Right lobe of liver (tissue), 6 donors: ENCODE measurements around the gene EMD. TPM values are rescaled to one million over a fixed set of nuclear protein-coding genes. Genes with fewer than 3 reads are reported as not detected.

Experiments used
- ATAC-seq, 4 donors: fragments of 200-7000 bp; cut with Tn5 transposase; one replicate each; pipeline ENCODE4 v1.9.1; 2020; ENCODE audit warnings: mild to moderate bottlenecking in 4 of 4, moderate library complexity in 4 of 4
- DNase-seq, 3 donors: peaks; one replicate each; pipeline ENCODE4 v3.0.0-alpha.2; 2020
- H3K27ac ChIP-seq, 3 donors: fragments of 200-600 bp; one replicate each; pipeline ENCODE4 v1.8.0; 2022
- H3K27me3 ChIP-seq, 2 donors: fragments of 200-600 bp; one replicate each; pipeline ENCODE4 v1.8.0; 2022
- H3K36me3 ChIP-seq, 4 donors: fragments of 200-600 bp; sonication (generic) in 1 of 4; one replicate each; pipeline versions ENCODE4 v1.5.1 to v1.8.0; 2017 to 2022; ENCODE audit warnings: control low read depth in 1 of 4
- H3K4me1 ChIP-seq, 4 donors: fragments of 200-600 bp; sonication (generic) in 1 of 4; one replicate each; pipeline versions ENCODE4 v1.5.1 to v1.8.0; 2017 to 2022; ENCODE audit warnings: control low read depth in 1 of 4
- H3K4me3 ChIP-seq, 3 donors: fragments of 200-600 bp; one replicate each; pipeline ENCODE4 v1.8.0; 2022
- H3K9me3 ChIP-seq, 4 donors: fragments of 200-600 bp; sonication (generic) in 1 of 4; one replicate each; pipeline versions ENCODE4 v1.5.1 to v1.8.0; 2017 to 2022; ENCODE audit warnings: control low read depth in 1 of 4
- POLR2A ChIP-seq: fragments of 450-650 bp; IDR thresholded peaks from one replicate; pipeline ENCODE4 v1.6.1; 2017; ENCODE audit warnings: antibody characterized with exemption, mild to moderate bottlenecking
- WGBS: methylation state at CpG from one replicate; pipeline ENCODE4 v1.1.6; 2018; ENCODE audit warnings: low coverage, low lambda C conversion rate; ENCODE audit not compliant: insufficient coverage; ENCODE audit errors: missing lambda C conversion rate; 5-methylcytosine and 5-hydroxymethylcytosine counted together
- intact Hi-C, 2 donors: fragments of 100-400 bp; cut with DNase I; formaldehyde crosslinking; loops; one replicate each; pipeline versions ENCODE4 v1.11.2 to v1.14.1; 2022
- total RNA-seq, 6 experiments: library from RNA; depleted of rRNA in 2 of 6; stranded (reverse); fragments of >200 nt in 2 of 6; fragmentation: NEBNext Ultra II Directional in 3 of 6; extraction: Animal tissue kit (Norgen Biotek cat#: 25700) in 3 of 6; gene quantifications; one replicate each; pipeline versions ENCODE4 v1.1.0 to v1.2.4, GENCODE V29; 2016 to 2023
- TF ChIP-seq, protein P1 (sequence below), 4 donors: fragments of 200-600 bp in 3 of 4; fragments of 450-650 bp in 1 of 4; IDR thresholded peaks; one replicate each; pipeline versions ENCODE4 v1.5.1 to v1.8.0; 2016 to 2022; ENCODE audit warnings: antibody characterized with exemption in 4 of 4, mild to moderate bottlenecking in 2 of 4
- donor health status: DM: no; HTN: yes; CAD: no.
- donor health status: DM: no; HTN: no; CAD: no.
- donor health status: DM: no; HTN: no; CAD: no.
- donor health status: DM: no; HTN: yes; CAD: no.
- donor health status: DM: no; HTN: yes; CAD: no.

The EMD gene
- total RNA-seq, 6 experiments from 2014 or later = 19.8 to 28.8 (median 24.2) TPM

DNA sequence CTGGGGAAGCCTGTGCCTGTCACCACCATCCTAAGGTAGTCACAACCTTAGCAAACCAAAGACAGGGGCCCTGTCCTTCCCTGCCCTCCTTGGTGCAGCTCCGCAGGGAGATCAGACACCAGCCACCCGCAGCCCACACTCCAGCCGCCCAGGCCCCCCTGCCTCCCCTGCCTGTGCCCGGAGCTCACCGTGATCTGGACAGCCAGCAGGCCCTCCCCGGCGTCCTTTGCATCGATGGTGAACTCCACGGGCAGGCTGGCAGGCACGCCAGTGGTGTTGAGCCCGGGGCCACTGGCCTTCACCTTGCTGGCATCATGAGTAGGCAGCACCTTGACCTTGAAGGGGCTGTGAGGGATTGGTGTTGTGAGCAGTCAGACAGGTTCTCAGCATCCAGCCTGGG is 21.1 kb upstream of the EMD start:
- no peaks in the 10 kb centered on the region for H3K27me3 ChIP-seq
- ATAC-seq (no peak), DNase-seq (no peak)
- no peak overlapping the region for H3K4me3 ChIP-seq
- H3K9me3 ChIP-seq = no peaks in the 10 kb centered on the region
- intact Hi-C loops = no loop called here
- H3K4me1 ChIP-seq = peaks cover 0 to 5% (median 0%) of the 10 kb centered on the region in 4 donors
- TF ChIP-seq, protein P1, sequence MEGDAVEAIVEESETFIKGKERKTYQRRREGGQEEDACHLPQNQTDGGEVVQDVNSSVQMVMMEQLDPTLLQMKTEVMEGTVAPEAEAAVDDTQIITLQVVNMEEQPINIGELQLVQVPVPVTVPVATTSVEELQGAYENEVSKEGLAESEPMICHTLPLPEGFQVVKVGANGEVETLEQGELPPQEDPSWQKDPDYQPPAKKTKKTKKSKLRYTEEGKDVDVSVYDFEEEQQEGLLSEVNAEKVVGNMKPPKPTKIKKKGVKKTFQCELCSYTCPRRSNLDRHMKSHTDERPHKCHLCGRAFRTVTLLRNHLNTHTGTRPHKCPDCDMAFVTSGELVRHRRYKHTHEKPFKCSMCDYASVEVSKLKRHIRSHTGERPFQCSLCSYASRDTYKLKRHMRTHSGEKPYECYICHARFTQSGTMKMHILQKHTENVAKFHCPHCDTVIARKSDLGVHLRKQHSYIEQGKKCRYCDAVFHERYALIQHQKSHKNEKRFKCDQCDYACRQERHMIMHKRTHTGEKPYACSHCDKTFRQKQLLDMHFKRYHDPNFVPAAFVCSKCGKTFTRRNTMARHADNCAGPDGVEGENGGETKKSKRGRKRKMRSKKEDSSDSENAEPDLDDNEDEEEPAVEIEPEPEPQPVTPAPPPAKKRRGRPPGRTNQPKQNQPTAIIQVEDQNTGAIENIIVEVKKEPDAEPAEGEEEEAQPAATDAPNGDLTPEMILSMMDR (IDR thresholded peaks at IDR 0.05) = no peak
- H3K27ac ChIP-seq = peak overlapping the region in 1 of 3 donors; percentile 37
- no CpG with 5 or more reads among the region's 11 CpGs for WGBS
- peaks cover 0 to 3% (median 0%) of the 10 kb centered on the region in 4 donors for H3K36me3 ChIP-seq

GRCh38 chrX:154358829-154359228 is 20.3 kb upstream of the EMD start:
- peaks cover 0 to 5% (median 0%) of the 10 kb centered on the region in 4 donors for H3K4me1 ChIP-seq
- H3K9me3 ChIP-seq = no peaks in the 10 kb centered on the region
- H3K4me3 ChIP-seq = no peak overlapping the region
- WGBS = no CpG with 5 or more reads among the region's 6 CpGs
- H3K36me3 ChIP-seq = peaks cover 0 to 3% (median 0%) of the 10 kb centered on the region in 4 donors
- intact Hi-C loops = no loop called here
- ATAC-seq (peak; percentile 81 to 93 (median 84)), DNase-seq (peak; percentile 69 to 86 (median 84))
- H3K27me3 ChIP-seq = no peaks in the 10 kb centered on the region
- peak overlapping the region in 1 of 3 donors; percentile 37 for H3K27ac ChIP-seq
- TF ChIP-seq, protein P1 (IDR thresholded peaks at IDR 0.05) = no peak
- no peak for TF ChIP-seq POLR2A

DNA sequence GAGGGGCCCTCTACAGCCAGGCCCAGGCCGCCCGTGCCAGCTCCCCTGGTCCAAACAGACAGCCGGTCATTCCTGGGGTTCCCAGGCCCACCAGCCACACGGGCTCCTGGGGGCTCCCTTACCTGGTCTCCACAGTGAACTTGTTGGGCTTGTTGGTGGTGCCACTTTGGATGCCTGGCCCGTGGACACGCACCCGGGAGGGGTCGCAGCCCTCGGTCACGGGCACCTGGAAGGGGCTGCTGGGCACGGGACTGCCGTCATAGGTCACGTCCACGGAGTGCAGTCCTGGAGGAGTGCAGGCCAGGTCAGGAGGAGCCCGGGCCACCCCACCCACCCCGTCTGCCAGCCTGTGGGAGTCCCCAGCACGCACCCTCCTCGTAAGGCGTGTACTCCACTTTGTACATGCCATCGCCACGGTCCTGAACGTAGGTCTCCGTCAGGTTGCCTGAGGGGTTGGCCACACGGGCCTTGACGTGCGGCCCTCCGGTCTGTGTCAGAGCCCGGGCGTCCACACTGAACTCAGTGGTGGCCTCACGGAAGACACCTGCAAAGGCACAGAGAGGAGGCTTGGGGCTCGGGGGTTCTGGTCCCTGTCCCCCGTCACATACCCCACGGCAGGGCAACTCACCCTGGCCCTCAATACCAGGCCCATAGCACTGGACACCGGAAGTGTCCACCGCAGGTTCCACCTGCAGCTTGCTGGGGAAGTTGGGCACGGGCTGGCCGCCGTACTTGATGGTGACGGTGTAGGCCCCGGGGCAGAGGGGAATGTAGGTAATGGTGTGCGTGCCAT is 19.5 kb upstream of the EMD start:
- Histone ChIP-seq H3K27ac (peak overlapping the region in 1 of 3 donors; percentile 29), H3K4me1 (peaks cover 0 to 5% (median 0%) of the 10 kb centered on the region in 4 donors), H3K27me3 (no peaks in the 10 kb centered on the region), H3K9me3 (no peaks in the 10 kb centered on the region), H3K4me3 (no peak overlapping the region), H3K36me3 (peaks cover 0 to 3% (median 0%) of the 10 kb centered on the region in 4 donors)
- ATAC-seq = no peak
- WGBS = 92% methylated on average over 5 of the region's 41 CpGs
- no peak for DNase-seq
- no peak for TF ChIP-seq POLR2A
- TF ChIP-seq, protein P1 (IDR thresholded peaks at IDR 0.05) = no peak
- intact Hi-C loops = no loop called here

GRCh38 chrX:154360155-154360713 is 18.9 kb upstream of the EMD start:
- Histone ChIP-seq H3K4me1 (peaks cover 0 to 5% (median 0%) of the 10 kb centered on the region in 4 donors), H3K27ac (no peak overlapping the region), H3K36me3 (peaks cover 0 to 3% (median 0%) of the 10 kb centered on the region in 4 donors), H3K27me3 (no peaks in the 10 kb centered on the region), H3K9me3 (no peaks in the 10 kb centered on the region), H3K4me3 (no peak overlapping the region)
- 77% methylated on average over 5 of the region's 34 CpGs for WGBS
- intact Hi-C loops = no loop called here
- ATAC-seq = no peak
- TF ChIP-seq POLR2A = no peak
- TF ChIP-seq, protein P1 (IDR thresholded peaks at IDR 0.05) = no peak
- no peak for DNase-seq
